HepG2 (cell line): ENCODE data around the gene SLC13A3. TPM values are rescaled to one million over a fixed set of nuclear protein-coding genes. Genes with fewer than 3 reads are reported as not detected.

Experiments
- ARID3A ChIP-seq: IDR thresholded peaks from 2 replicates; pipeline ENCODE4 v1.6.1; 2012; ENCODE audit warnings: low read depth, low read length, improper control_type of control experiment
- ETV5 ChIP-seq: IDR thresholded peaks from 2 replicates; pipeline ENCODE4 v1.6.1; 2018; ENCODE audit warnings: missing biosample characterization, missing genetic modification reagents, inconsistent platforms, borderline replicate concordance
- FOXK1 ChIP-seq: sonication (generic); formaldehyde crosslinking; IDR thresholded peaks from 2 replicates; pipeline ENCODE4 v1.4.0; 2020; ENCODE audit warnings: low read depth, missing genetic modification reagents, borderline replicate concordance
- GATAD2A ChIP-seq: IDR thresholded peaks from 2 replicates; pipeline ENCODE4 v1.6.1; 2016
- MAZ ChIP-seq, 2 experiments: sonication (generic) in 1 of 2; formaldehyde crosslinking in 1 of 2; IDR thresholded peaks; 2 replicates each; pipeline versions ENCODE4 v1.5.0 to v1.6.1; 2012 to 2020; ENCODE audit warnings: low read depth in 2 of 2, mild to moderate bottlenecking in 2 of 2, borderline replicate concordance in 1 of 2, improper control_type of control experiment in 1 of 2, low read length in 1 of 2, missing genetic modification reagents in 1 of 2, moderate library complexity in 1 of 2
- MYC ChIP-seq: sonication (generic); formaldehyde crosslinking; IDR thresholded peaks from 2 replicates; pipeline ENCODE4 v1.9.0; 2021; ENCODE audit warnings: missing genetic modification reagents, borderline replicate concordance
- SNRNP70 ChIP-seq: fragments of 200-400 bp; formaldehyde crosslinking; IDR thresholded peaks from 2 replicates; pipeline ENCODE4 v1.6.1; 2017; ENCODE audit warnings: mild to moderate bottlenecking, low read depth, low read length, moderate library complexity
- SOX13 ChIP-seq, 3 experiments: fragments of 450-650 bp in 1 of 3; sonication (generic) in 1 of 3; formaldehyde crosslinking in 1 of 3; IDR thresholded peaks in 2 of 3; conservative IDR thresholded peaks in 1 of 3; 2 replicates each; pipeline versions ENCODE4 v1.5.0 to v1.6.1; 2016 to 2020; ENCODE audit warnings: antibody characterized with exemption in 1 of 3, mild to moderate bottlenecking in 1 of 3, missing compliant biosample characterization in 1 of 3, missing genetic modification reagents in 1 of 3, moderate library complexity in 1 of 3
- SOX6 ChIP-seq, 2 experiments: fragments of 450-650 bp in 1 of 2; sonication (generic) in 1 of 2; formaldehyde crosslinking in 1 of 2; IDR thresholded peaks; 2 replicates each; pipeline versions ENCODE4 v1.4.0 to v1.6.1; 2017 to 2020; ENCODE audit warnings: antibody characterized with exemption in 1 of 2, mild to moderate bottlenecking in 1 of 2, missing genetic modification reagents in 1 of 2
- TBX2 ChIP-seq: sonication (generic); formaldehyde crosslinking; IDR thresholded peaks from 2 replicates; pipeline ENCODE4 v1.5.0; 2020; ENCODE audit warnings: missing genetic modification reagents, mild to moderate bottlenecking, borderline replicate concordance
- TCF7L2 ChIP-seq: IDR thresholded peaks from 2 replicates; pipeline ENCODE4 v1.6.1; 2011; ENCODE audit warnings: mild to moderate bottlenecking, low read depth, low read length, moderate library complexity
- ZKSCAN5 ChIP-seq: sonication (generic); formaldehyde crosslinking; IDR thresholded peaks from 2 replicates; pipeline ENCODE4 v1.5.1; 2020; ENCODE audit warnings: mild to moderate bottlenecking, missing genetic modification reagents
- ZNF12 ChIP-seq: sonication (generic); formaldehyde crosslinking; IDR thresholded peaks from 2 replicates; pipeline ENCODE4 v1.5.0; 2020; ENCODE audit warnings: missing genetic modification reagents
- ZNF180 ChIP-seq: sonication (generic); formaldehyde crosslinking; IDR thresholded peaks from 2 replicates; pipeline ENCODE4 v1.4.0; 2020; ENCODE audit warnings: low read depth, missing genetic modification reagents, borderline replicate concordance
- ZNF207 ChIP-seq: fragments of 450-650 bp; IDR thresholded peaks from 2 replicates; pipeline ENCODE4 v1.6.1; 2016; ENCODE audit warnings: antibody characterized with exemption, borderline replicate concordance
- ZNF224 ChIP-seq: sonication (generic); formaldehyde crosslinking; IDR thresholded peaks from 2 replicates; pipeline ENCODE4 v1.5.0; 2020; ENCODE audit warnings: mild to moderate bottlenecking, missing genetic modification reagents
- ZNF609 ChIP-seq: sonication (generic); formaldehyde crosslinking; IDR thresholded peaks from 2 replicates; pipeline ENCODE4 v1.4.0; 2020; ENCODE audit warnings: mild to moderate bottlenecking, missing genetic modification reagents, borderline replicate concordance
- ZNF670 ChIP-seq: sonication (generic); formaldehyde crosslinking; IDR thresholded peaks from 2 replicates; pipeline ENCODE4 v1.8.0; 2022; ENCODE audit warnings: mild to moderate bottlenecking, missing genetic modification reagents, borderline replicate concordance
- polyA plus RNA-seq, 8 experiments: library from polyadenylated mRNA; depleted of rRNA in 3 of 8; stranded (reverse) in 7 of 8; unstranded in 1 of 8; fragments of >200 nt; fragmentation: Illumina TruSeq in 4 of 8; extraction: Trizol in 4 of 8; gene quantifications; 2 replicates each; pipeline versions ENCODE4 v1.2.1 to v1.2.3, GENCODE V29; 2011 to 2016; ENCODE audit warnings: low read depth in 4 of 8, missing spikeins in 1 of 8, mixed read lengths in 1 of 8; ENCODE audit not compliant: insufficient read depth in 1 of 8
- total RNA-seq, 5 experiments: library from RNA; depleted of rRNA; stranded (reverse); fragments of >200 nt; fragmentation: Illumina TruSeq; extraction: Trizol; gene quantifications; 2 replicates each; pipeline ENCODE4 v1.2.3, GENCODE V29; 2016; ENCODE audit warnings: low read depth in 1 of 5
- TF ChIP-seq, protein P1 (sequence below): sonication (generic); formaldehyde crosslinking; IDR thresholded peaks from 2 replicates; pipeline ENCODE4 v1.4.0; 2020; ENCODE audit warnings: missing genetic modification reagents, borderline replicate concordance

The SLC13A3 gene
- total and polyA plus RNA-seq, 2 of the 13 experiments (the other 11 are each of a cell fraction or from before 2014, with no cell fraction given), result 66.5 to 76.0 TPM

DNA sequence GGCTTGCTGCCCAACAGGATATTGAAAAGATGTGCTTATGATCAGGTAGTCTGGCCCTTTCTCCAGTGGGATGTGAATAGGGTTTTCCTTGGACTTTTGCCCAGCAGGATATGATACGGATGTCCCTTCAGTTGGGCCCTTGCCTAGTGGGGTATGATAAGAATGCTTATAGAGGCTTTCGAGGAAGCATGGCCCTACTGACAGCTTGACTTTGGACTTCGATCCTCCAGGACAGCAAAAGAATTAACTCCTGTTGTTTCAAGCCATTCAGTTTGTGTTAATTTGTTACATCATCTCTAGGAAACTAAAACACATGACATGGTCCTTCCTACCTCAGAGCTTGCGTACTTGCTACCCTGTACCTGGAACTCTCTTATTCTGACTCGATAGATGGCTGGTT is 128.2 kb downstream of the SLC13A3 start (continued):
- TF ChIP-seq, protein P1, sequence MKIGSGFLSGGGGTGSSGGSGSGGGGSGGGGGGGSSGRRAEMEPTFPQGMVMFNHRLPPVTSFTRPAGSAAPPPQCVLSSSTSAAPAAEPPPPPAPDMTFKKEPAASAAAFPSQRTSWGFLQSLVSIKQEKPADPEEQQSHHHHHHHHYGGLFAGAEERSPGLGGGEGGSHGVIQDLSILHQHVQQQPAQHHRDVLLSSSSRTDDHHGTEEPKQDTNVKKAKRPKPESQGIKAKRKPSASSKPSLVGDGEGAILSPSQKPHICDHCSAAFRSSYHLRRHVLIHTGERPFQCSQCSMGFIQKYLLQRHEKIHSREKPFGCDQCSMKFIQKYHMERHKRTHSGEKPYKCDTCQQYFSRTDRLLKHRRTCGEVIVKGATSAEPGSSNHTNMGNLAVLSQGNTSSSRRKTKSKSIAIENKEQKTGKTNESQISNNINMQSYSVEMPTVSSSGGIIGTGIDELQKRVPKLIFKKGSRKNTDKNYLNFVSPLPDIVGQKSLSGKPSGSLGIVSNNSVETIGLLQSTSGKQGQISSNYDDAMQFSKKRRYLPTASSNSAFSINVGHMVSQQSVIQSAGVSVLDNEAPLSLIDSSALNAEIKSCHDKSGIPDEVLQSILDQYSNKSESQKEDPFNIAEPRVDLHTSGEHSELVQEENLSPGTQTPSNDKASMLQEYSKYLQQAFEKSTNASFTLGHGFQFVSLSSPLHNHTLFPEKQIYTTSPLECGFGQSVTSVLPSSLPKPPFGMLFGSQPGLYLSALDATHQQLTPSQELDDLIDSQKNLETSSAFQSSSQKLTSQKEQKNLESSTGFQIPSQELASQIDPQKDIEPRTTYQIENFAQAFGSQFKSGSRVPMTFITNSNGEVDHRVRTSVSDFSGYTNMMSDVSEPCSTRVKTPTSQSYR (CRISPR knock-in tag), result 0 out of 2 replicates have a peak, but pooled peaks have one; percentile 9
- no peak for TF ChIP-seq ZNF180 (CRISPR knock-in tag)
- peak; percentile 31; the same call in 1 of the 2 replicates for TF ChIP-seq ARID3A
- TF ChIP-seq MYC, result no peak
- TF ChIP-seq TBX2 (CRISPR knock-in tag), result 0 out of 2 replicates have a peak, but pooled peaks have one; percentile 32
- TF ChIP-seq ETV5 (CRISPR knock-in tag), result peak; percentile 44; the same call in 1 of the 2 replicates
- peak; percentile 62; the same call in 1 of the 2 replicates for TF ChIP-seq FOXK1
- peak; percentile 43; the same call in 1 of the 2 replicates for TF ChIP-seq ZNF609 (CRISPR knock-in tag)
- TF ChIP-seq SOX6 (IDR thresholded peaks at IDR 0.05), result no peak
- peak; percentile 63; the same call in 1 of the 2 replicates for TF ChIP-seq SOX6 (CRISPR knock-in tag; IDR thresholded peaks at IDR 0.05)
- TF ChIP-seq ZNF207, result no peak
- TF ChIP-seq TCF7L2, result no peak
- peak; percentile 46; the same call in 1 of the 2 replicates for TF ChIP-seq ZNF670 (CRISPR knock-in tag)
- no peak for TF ChIP-seq MAZ (IDR thresholded peaks at IDR 0.05; ENCODE audit: borderline replicate concordance, low read depth, low read length)
- peak; percentile 30; the same call in 1 of the 2 replicates for TF ChIP-seq MAZ (CRISPR knock-in tag; IDR thresholded peaks at IDR 0.05; ENCODE audit: low read depth)
- no peak for TF ChIP-seq ZNF224
- no peak for TF ChIP-seq SOX13 (IDR thresholded peaks at IDR 0.05)
- peak in 1 of 2 experiments; percentile 78; a peak in 2 of 4 replicates for TF ChIP-seq SOX13 (CRISPR knock-in tag; conservative IDR thresholded peaks at IDR 0.05 in 1 of 2, IDR thresholded peaks at IDR 0.05 in 1 of 2)
- no peak for TF ChIP-seq SNRNP70
- TF ChIP-seq GATAD2A (CRISPR knock-in tag), result peak; percentile 65; the same call in 1 of the 2 replicates
- peak; percentile 52; the same call in 1 of the 2 replicates for TF ChIP-seq ZKSCAN5 (CRISPR knock-in tag)
- TF ChIP-seq ZNF12 (CRISPR knock-in tag), result 0 out of 2 replicates have a peak, but pooled peaks have one; percentile 14
